Loucy (cell line): ENCODE measurements around the gene CRY2.

Source experiments
- H2AFZ ChIP-seq: fragments of 200-600 bp; sonication (generic); 2 replicates; pipeline ENCODE4 v1.6.0; 2016; ENCODE audit warnings: antibody characterized with exemption, mild to moderate bottlenecking, low read length, moderate library complexity
- H3F3A ChIP-seq: fragments of 200-600 bp; 2 replicates; pipeline ENCODE4 v1.6.0; 2016; ENCODE audit warnings: antibody characterized with exemption, low read depth, mild to moderate bottlenecking
- H3K27me3 ChIP-seq: fragments of 200-600 bp; sonication (generic); 2 replicates; pipeline ENCODE4 v1.6.1; 2014; ENCODE audit warnings: low read length, mild to moderate bottlenecking; ENCODE audit not compliant: insufficient read depth, poor library complexity, severe bottlenecking
- H3K36me3 ChIP-seq: fragments of 200-600 bp; sonication (generic); 2 replicates; pipeline ENCODE4 v1.6.1; 2016; ENCODE audit warnings: low read length; ENCODE audit not compliant: insufficient read depth
- H3K4me1 ChIP-seq: fragments of 200-600 bp; sonication (generic); 2 replicates; pipeline ENCODE4 v1.5.1; 2014; ENCODE audit warnings: low read length, mild to moderate bottlenecking; ENCODE audit not compliant: insufficient read depth, poor library complexity, severe bottlenecking
- H3K4me2 ChIP-seq: fragments of 200-600 bp; sonication (generic); 2 replicates; pipeline ENCODE4 v1.6.0; 2014; ENCODE audit warnings: antibody characterized with exemption, low read length, low read depth, mild to moderate bottlenecking; ENCODE audit not compliant: poor library complexity, severe bottlenecking
- H3K4me3 ChIP-seq: fragments of 200-600 bp; sonication (generic); 2 replicates; pipeline ENCODE4 v1.5.1; 2014; ENCODE audit warnings: low read length, mild to moderate bottlenecking, mixed read lengths; ENCODE audit not compliant: poor library complexity, severe bottlenecking
- H3K79me2 ChIP-seq: fragments of 200-600 bp; sonication (generic); 2 replicates; pipeline ENCODE4 v1.6.1; 2014; ENCODE audit warnings: low read length; ENCODE audit not compliant: insufficient read depth
- H3K9ac ChIP-seq: fragments of 200-600 bp; sonication (generic); 2 replicates; pipeline ENCODE4 v1.6.0; 2014; ENCODE audit warnings: mild to moderate bottlenecking, low read depth, low read length, moderate library complexity; ENCODE audit not compliant: poor library complexity, severe bottlenecking
- H3K9me2 ChIP-seq: fragments of 200-600 bp; sonication (generic); replicated peaks from 2 replicates; pipeline ENCODE4 v1.6.1; 2016; ENCODE audit warnings: low read depth, low read length, mixed read lengths
- H3K9me3 ChIP-seq: fragments of 200-600 bp; sonication (generic); 2 replicates; pipeline ENCODE4 v1.6.1; 2014; ENCODE audit warnings: mild to moderate bottlenecking, antibody characterized with exemption, low read length, low read depth; ENCODE audit not compliant: insufficient read depth
- H4K20me1 ChIP-seq: fragments of 200-600 bp; sonication (generic); 2 replicates; pipeline ENCODE4 v1.6.0; 2014; ENCODE audit warnings: antibody characterized with exemption, low read length, mild to moderate bottlenecking; ENCODE audit not compliant: insufficient read depth, poor library complexity, severe bottlenecking
- CTCF ChIP-seq: fragments of 200-600 bp; sonication (generic); conservative IDR thresholded peaks from 2 replicates; pipeline ENCODE4 v1.5.1; 2014; ENCODE audit warnings: mild to moderate bottlenecking, antibody characterized with exemption, low read length
- EZH2phosphoT487 ChIP-seq: fragments of 200-600 bp; IDR thresholded peaks from 2 replicates; pipeline ENCODE4 v1.6.1; 2018; ENCODE audit warnings: antibody characterized with exemption, mild to moderate bottlenecking, moderate library complexity, borderline replicate concordance

The CRY2 gene

GRCh38 chr11:45844822-45845578 lies 2.3 kb upstream of the CRY2 start:
- H3K4me3 ChIP-seq = no peak overlapping the region
- H3K9me2 ChIP-seq = no peaks in the 10 kb centered on the region
- H3K79me2 ChIP-seq = peaks cover 21% of the 10 kb centered on the region
- H3K9ac ChIP-seq = no peak overlapping the region
- H3K4me2 ChIP-seq = no peak overlapping the region
- H3K27me3 ChIP-seq = no peaks in the 10 kb centered on the region
- no peak overlapping the region for H2AFZ ChIP-seq
- H3F3A ChIP-seq = peaks cover 2% of the 10 kb centered on the region; the same call in 1 of the 2 replicates
- no peaks in the 10 kb centered on the region for H3K9me3 ChIP-seq
- TF ChIP-seq EZH2phosphoT487 (no peak), CTCF (no peak)
- peaks cover 32% of the 10 kb centered on the region for H3K4me1 ChIP-seq
- H4K20me1 ChIP-seq = peaks cover 12% of the 10 kb centered on the region
- no peaks in the 10 kb centered on the region for H3K36me3 ChIP-seq

DNA sequence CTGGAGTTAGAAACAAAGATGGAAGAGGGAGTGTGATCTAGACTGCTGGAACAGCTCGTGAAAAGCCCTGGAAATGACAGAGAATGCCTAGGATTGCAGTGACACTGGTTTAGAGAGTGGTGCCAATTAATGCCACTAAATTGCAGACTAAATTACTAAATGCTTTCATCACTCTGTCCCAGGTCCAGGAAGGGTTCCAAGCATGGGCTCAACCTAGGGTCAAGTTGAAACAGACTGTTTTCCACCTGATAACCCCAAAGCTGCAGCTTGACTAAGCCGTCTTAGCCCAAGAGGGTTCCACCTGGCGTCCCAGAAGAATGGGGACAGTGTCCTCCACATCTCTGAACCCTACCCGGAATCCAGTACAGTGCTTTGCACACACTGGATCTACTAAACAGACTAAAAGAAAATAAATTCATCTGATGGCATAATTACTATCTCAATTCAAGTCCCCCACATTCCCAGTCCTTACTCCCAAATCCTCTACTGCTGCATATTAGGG lies 1.1 kb upstream of the CRY2 start:
- Histone ChIP-seq H2AFZ (no peak overlapping the region; the same call in 1 of the 2 replicates), H4K20me1 (peaks cover 18% of the 10 kb centered on the region), H3F3A (peaks cover 2% of the 10 kb centered on the region; the same call in 1 of the 2 replicates), H3K79me2 (peaks cover 34% of the 10 kb centered on the region), H3K9me3 (no peaks in the 10 kb centered on the region), H3K27me3 (no peaks in the 10 kb centered on the region), H3K9me2 (no peaks in the 10 kb centered on the region), H3K9ac (peak overlapping the region; percentile 64), H3K4me3 (peak overlapping the region; percentile 88), H3K36me3 (no peaks in the 10 kb centered on the region), H3K4me1 (peaks cover 44% of the 10 kb centered on the region), H3K4me2 (peak overlapping the region; percentile 67)
- TF ChIP-seq CTCF (no peak), EZH2phosphoT487 (no peak)

GRCh38 chr11:45847911-45848316 lies 639 bp downstream of the CRY2 start:
- Histone ChIP-seq H3K4me3 (peak overlapping the region; percentile 88), H3K36me3 (no peaks in the 10 kb centered on the region), H3K4me1 (peaks cover 54% of the 10 kb centered on the region), H3K9ac (peak overlapping the region; percentile 80), H3K4me2 (peak overlapping the region; percentile 89), H4K20me1 (peaks cover 28% of the 10 kb centered on the region), H3K79me2 (peaks cover 48% of the 10 kb centered on the region), H2AFZ (peak overlapping the region; percentile 80; the same call in 1 of the 2 replicates), H3K27me3 (no peaks in the 10 kb centered on the region), H3K9me3 (no peaks in the 10 kb centered on the region), H3K9me2 (no peaks in the 10 kb centered on the region), H3F3A (0 out of 2 replicates have a peak, but pooled peaks cover 2% of the 10 kb centered on the region)
- TF ChIP-seq EZH2phosphoT487 (no peak), CTCF (peak; percentile 27)
